HG03039 (cell line): ENCODE data around the gene CKS2.
"Not testable (repeated sequence)": the region's sequence is repeated elsewhere in the genome, so short reads cannot be mapped to it uniquely, and the experiment has no call there.

Experiments used
- ATAC-seq: cut with Tn5 transposase; IDR thresholded peaks from one replicate; pipeline ENCODE4 v1.9.1; 2021; ENCODE audit warnings: mild to moderate bottlenecking, moderate library complexity; ENCODE audit not compliant: unreplicated experiment

Gene CKS2

GRCh38 chr9:89309608-89310474 lies 1.2 kb upstream of the CKS2 start:
- ATAC-seq, result no peak

GRCh38 chr9:89311346-89312221 lies 589 bp downstream of the CKS2 start:
- peak; percentile 3 for ATAC-seq

GRCh38 chr9:89312222-89312571 lies 1.2 kb downstream of the CKS2 start:
- no peak for ATAC-seq

- no peak for ATAC-seq
Observed at GRCh38 chr9:89313842-89314241, 2.8 kb downstream of the CKS2 start.

DNA sequence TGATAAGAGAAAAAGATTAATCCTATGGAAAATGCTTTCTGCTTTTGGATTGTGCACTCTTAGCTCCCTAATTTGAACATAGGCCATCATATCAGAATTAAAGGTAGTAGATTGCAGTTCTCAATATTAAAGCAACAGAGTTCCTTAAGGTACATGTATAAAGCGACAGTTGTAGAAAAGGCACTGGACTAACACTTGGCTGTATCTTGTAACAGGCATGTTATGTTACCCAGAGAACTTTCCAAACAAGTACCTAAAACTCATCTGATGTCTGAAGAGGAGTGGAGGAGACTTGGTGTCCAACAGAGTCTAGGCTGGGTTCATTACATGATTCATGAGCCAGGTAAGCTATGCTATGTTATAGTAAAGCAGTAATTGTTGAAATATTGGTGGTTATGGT lies 4.0 kb downstream of the CKS2 start:
- no peak for ATAC-seq

GRCh38 chr9:89315482-89315881 lies 4.5 kb downstream of the CKS2 start:
- no peak for ATAC-seq

DNA sequence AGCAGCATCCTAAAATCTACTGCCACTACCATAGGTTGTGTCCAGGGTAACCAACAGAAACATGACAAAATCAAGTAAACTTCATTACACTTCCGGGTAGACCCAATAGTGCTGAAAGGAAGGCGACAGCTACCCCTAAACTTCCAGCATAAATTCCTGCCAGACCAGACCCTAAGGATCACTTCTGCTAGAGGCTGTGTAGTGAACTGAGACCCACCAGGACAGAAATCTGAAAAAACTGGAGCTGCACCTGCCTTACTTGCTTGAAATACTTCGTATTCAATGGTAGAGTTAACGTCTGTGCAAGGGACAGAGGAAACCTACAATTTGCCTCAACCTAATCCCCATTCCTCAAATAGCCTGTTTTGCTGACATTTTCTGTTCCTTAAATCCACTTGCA lies 6.3 kb downstream of the CKS2 start:
- ATAC-seq, result no peak

- peak; percentile 87 for ATAC-seq
Observed at GRCh38 chr9:89318123-89319014, 7.4 kb downstream of the CKS2 start, which contains the start of gene SECISBP2. Gene SECISBP2, plus strand, starts transcription at chr9:89318500. Its CDS starts 77 bp downstream, at chr9:89318577.

DNA sequence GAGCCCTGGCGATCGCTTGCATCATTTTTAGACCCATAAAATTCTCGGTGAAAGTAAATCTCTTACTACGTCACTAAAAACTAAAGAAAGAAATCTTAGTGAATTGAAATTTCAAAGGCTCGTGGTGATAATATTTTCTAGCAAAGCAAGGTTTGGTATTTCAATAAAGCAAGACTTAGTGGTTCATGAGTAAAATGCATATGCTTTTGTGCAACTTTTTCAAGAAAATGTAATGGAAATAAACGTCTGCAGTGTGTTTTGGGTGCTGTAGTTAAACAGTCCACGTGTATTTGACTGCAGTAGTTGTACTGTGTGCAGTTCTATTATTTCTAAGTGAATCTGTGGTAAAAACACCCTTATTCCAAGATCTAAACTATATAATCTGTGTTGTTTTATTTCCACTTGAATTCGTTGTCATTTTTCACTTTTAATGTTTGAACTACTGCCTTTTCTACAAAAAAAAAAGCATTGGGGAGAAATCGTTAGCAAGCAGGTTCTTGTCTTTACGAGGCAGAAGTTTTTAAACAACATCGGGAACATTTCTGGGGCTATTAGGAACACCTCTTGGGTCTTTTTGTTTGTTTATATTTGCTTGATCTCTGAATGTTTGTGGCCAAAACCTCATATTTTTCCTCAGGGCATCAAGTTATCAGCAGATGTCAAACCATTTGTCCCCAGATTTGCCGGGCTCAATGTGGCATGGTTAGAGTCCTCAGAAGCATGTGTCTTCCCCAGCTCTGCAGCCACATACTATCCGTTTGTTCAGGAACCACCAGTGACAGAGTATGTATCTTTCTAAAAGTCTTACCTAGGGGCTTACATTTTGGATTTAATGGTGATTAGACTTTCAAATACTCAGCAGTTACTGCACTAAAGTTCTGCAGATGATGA lies 8.3 kb downstream of the CKS2 start:
- ATAC-seq, result no peak

DNA sequence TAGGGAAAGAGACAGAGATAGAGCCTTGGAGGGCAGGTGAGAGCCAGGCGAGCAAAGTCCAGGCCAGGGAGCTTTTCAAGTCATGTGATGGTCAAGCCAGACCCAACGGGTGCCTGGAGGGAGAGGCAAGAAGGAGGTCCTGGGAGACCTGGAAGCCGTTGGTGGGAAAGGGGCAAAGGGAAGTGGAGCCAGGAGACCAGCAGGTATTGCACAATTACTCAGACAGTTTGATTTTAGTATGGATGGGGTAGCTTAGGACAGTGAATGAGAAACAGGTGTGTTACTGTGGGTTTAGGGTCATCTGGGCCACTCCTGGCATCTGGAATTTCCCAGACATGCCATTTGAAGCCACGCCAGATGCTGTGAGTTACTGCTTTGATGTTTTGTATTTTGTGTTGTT lies 12.4 kb downstream of the CKS2 start:
- ATAC-seq, result no peak

GRCh38 chr9:89325733-89326132 lies 14.7 kb downstream of the CKS2 start:
- ATAC-seq, result no peak

- no peak for ATAC-seq
Observed at GRCh38 chr9:89328064-89328463, 17.1 kb downstream of the CKS2 start.

- no peak for ATAC-seq
Observed at GRCh38 chr9:89329917-89330316, 18.9 kb downstream of the CKS2 start.

DNA sequence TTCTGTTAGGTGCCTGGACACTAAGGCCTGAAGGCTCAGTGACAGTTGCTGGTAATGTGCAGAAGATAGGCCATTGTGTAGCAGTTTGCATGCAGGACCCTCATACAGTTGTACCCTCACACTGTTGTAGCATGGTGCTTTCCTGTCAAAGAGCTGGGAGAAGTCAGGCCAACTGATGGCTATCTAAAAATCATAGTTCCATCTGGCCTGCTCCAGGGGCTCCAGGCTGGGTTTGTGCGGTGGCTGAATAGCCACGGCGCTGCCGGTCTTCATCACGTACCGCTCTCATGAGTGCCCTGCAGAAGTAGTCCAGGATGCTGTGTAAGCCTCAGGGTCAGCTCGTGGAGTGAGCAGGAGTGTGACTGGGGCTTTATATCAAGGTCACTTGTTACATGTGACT lies 19.5 kb downstream of the CKS2 start:
- ATAC-seq, result no peak

GRCh38 chr9:89339807-89340206 lies 28.8 kb downstream of the CKS2 start:
- no peak for ATAC-seq

DNA sequence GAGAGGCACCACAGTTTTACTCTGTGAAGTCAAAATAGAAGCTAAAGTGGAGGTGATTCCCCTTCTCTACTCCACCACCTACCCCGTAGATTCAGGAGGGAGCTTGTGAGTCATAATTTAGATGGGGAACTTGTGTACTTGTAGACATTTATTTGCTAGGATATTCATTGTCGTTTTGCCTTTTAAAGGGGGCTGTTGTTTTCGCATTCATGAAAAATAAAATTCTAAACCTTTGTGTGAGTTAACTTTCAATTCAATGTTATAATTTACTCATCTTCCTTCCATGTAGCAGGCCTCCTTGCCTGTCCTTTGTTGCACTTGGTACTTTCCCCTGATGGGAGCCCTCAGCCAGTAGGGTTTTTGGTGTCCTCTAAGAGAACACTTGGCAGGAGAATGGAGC lies 29.3 kb downstream of the CKS2 start:
- no peak for ATAC-seq

DNA sequence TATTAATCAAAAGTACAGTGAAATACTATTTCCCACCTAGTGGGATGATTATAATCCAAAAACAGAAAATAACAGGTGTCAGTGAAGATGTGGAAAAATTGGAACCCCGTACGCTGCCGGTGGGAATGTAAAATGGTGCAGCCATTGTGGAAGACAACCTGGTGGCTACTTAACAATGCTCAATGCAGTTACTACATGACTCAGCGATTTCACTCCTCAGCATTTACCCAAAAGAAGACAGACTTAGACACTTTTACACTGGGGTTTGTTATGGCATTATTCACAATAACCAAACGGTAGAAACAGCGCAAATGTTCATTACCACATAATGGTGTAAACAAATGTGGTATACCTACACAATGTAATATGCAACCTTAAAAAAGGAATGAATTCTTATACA lies 31.2 kb downstream of the CKS2 start:
- no peak for ATAC-seq

- ATAC-seq, result no peak
Observed at GRCh38 chr9:89342948-89343347, 32.0 kb downstream of the CKS2 start.

GRCh38 chr9:89343812-89344211 lies 32.8 kb downstream of the CKS2 start:
- ATAC-seq, result not testable (repeated sequence)

GRCh38 chr9:89345476-89345875 lies 34.5 kb downstream of the CKS2 start:
- ATAC-seq, result no peak
